PC-3 (cell line): ENCODE measurements around the gene GLO1. TPM values are rescaled to one million over a fixed set of nuclear protein-coding genes. Genes with fewer than 3 reads are reported as not detected.

Experiments
- ATAC-seq: fragments of 200-7000 bp; cut with Tn5 transposase; 2 replicates; pipeline ENCODE4 v1.9.1; 2020; ENCODE audit warnings: mild to moderate bottlenecking, moderate library complexity
- BruUV-seq: library from RNA; stranded (reverse); fragments of 400-500 nt; replicated peaks from 2 replicates; lab custom pipeline; 2021; lab: Mats Ljungman, UMichigan
- CTCF ChIA-PET: fragments of 300-600 bp; sonication (Branson Sonifier 250); formaldehyde crosslinking; loops from one replicate; lab custom pipeline; 2022; ENCODE audit warnings: antibody characterized with exemption; lab: Charles Lee
- POLR2A ChIA-PET: fragments of 300-600 bp; sonication (Branson Sonifier 250); formaldehyde crosslinking; loops from one replicate; lab custom pipeline; 2022; ENCODE audit warnings: antibody characterized with exemption; ENCODE audit not compliant: unreplicated experiment; lab: Charles Lee
- DNase-seq: peaks from one replicate; pipeline ENCODE4 v3.0.0-alpha.2; 2015
- H2AFZ ChIP-seq: fragments of 300-600 bp; sonication (generic); 2 replicates; pipeline ENCODE4 v1.6.0; 2016; ENCODE audit warnings: antibody characterized with exemption, low read length
- H3F3A ChIP-seq: fragments of 300-600 bp; sonication (generic); one replicate; pipeline ENCODE4 v1.6.0; 2017; ENCODE audit warnings: antibody characterized with exemption, low read length, control low read depth, mild to moderate bottlenecking; ENCODE audit not compliant: unreplicated experiment
- H3K27ac ChIP-seq: fragments of 300-600 bp; sonication (generic); 2 replicates; pipeline ENCODE4 v1.5.1; 2016; ENCODE audit warnings: mild to moderate bottlenecking, low read length
- H3K27me3 ChIP-seq: fragments of 300-600 bp; sonication (generic); 2 replicates; pipeline ENCODE4 v1.6.1; 2016; ENCODE audit warnings: low read length, mixed read lengths
- H3K36me3 ChIP-seq: fragments of 300-600 bp; sonication (generic); 2 replicates; pipeline ENCODE4 v1.6.1; 2016; ENCODE audit warnings: low read depth, mixed run types, low read length, mixed read lengths
- H3K4me1 ChIP-seq: fragments of 300-600 bp; sonication (generic); 2 replicates; pipeline ENCODE4 v1.5.1; 2016; ENCODE audit warnings: low read length; ENCODE audit not compliant: insufficient read depth
- H3K4me2 ChIP-seq: fragments of 300-600 bp; sonication (generic); 2 replicates; pipeline ENCODE4 v1.6.0; 2016; ENCODE audit warnings: low read length
- H3K4me3 ChIP-seq: fragments of 300-600 bp; sonication (generic); 2 replicates; pipeline ENCODE4 v1.5.1; 2016; ENCODE audit warnings: mild to moderate bottlenecking, low read length, mixed read lengths
- H3K79me2 ChIP-seq: fragments of 300-600 bp; sonication (generic); 2 replicates; pipeline ENCODE4 v1.6.1; 2017; ENCODE audit warnings: low read length, mixed read lengths
- H3K9ac ChIP-seq: fragments of 300-600 bp; sonication (generic); 2 replicates; pipeline ENCODE4 v1.6.0; 2016; ENCODE audit warnings: mild to moderate bottlenecking, low read length
- H3K9me2 ChIP-seq: fragments of 300-600 bp; sonication (generic); replicated peaks from 2 replicates; pipeline ENCODE4 v1.6.1; 2016; ENCODE audit warnings: mixed run types, low read length, mixed read lengths
- H3K9me3 ChIP-seq: fragments of 300-600 bp; sonication (generic); 2 replicates; pipeline ENCODE4 v1.6.1; 2016; ENCODE audit warnings: low read length, mixed read lengths
- H4K20me1 ChIP-seq: fragments of 300-600 bp; sonication (generic); 2 replicates; pipeline ENCODE4 v1.6.1; 2016; ENCODE audit warnings: low read length, mixed read lengths
- EZH2 ChIP-seq: fragments of 300-600 bp; sonication (generic); IDR thresholded peaks from one replicate; pipeline ENCODE4 v1.6.1; 2017; ENCODE audit warnings: antibody characterized with exemption, mild to moderate bottlenecking, low read length; ENCODE audit not compliant: unreplicated experiment
- EZH2phosphoT487 ChIP-seq: fragments of 300-600 bp; sonication (generic); IDR thresholded peaks from 2 replicates; pipeline ENCODE4 v1.6.1; 2018; ENCODE audit warnings: mild to moderate bottlenecking, antibody characterized with exemption, low read length, borderline replicate concordance
- intact Hi-C: fragments of 100-400 bp; cut with micrococcal nuclease; formaldehyde crosslinking; loops from 2 replicates; pipeline ENCODE4 v1.9.0; 2023
- total RNA-seq: library from RNA; depleted of rRNA; stranded (reverse); fragments of >200 nt; gene quantifications from 2 replicates; pipeline ENCODE4 v1.2.3, GENCODE V29; 2014
- TF ChIP-seq, protein P1 (sequence below): fragments of 300-600 bp; sonication (generic); conservative IDR thresholded peaks from 2 replicates; pipeline ENCODE4 v1.5.1; 2017; ENCODE audit warnings: antibody characterized with exemption, low read depth, mild to moderate bottlenecking, low read length

GLO1 gene
- total RNA-seq, 1 experiment from 2014 or later = 233 TPM

DNA sequence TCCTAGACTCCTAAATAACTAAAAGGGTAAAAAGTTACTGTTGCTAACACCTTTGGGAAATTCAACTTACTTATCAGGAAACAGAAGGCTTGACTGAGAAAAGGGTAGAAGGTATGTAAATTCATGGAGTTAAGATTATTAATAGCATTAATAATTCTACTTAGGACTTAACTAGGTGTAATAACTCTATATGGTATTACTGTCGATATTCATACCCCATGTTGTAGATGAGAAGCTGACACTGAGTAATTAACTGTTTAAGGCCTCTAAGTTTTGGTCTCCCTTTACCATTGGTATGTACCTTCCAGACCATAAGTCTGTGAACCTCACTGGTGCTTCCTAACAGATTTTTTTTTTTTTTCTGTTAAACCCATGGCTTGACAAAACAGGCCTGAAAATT is 15.4 kb downstream of the GLO1 start:
- TF ChIP-seq, protein P1, sequence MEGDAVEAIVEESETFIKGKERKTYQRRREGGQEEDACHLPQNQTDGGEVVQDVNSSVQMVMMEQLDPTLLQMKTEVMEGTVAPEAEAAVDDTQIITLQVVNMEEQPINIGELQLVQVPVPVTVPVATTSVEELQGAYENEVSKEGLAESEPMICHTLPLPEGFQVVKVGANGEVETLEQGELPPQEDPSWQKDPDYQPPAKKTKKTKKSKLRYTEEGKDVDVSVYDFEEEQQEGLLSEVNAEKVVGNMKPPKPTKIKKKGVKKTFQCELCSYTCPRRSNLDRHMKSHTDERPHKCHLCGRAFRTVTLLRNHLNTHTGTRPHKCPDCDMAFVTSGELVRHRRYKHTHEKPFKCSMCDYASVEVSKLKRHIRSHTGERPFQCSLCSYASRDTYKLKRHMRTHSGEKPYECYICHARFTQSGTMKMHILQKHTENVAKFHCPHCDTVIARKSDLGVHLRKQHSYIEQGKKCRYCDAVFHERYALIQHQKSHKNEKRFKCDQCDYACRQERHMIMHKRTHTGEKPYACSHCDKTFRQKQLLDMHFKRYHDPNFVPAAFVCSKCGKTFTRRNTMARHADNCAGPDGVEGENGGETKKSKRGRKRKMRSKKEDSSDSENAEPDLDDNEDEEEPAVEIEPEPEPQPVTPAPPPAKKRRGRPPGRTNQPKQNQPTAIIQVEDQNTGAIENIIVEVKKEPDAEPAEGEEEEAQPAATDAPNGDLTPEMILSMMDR = no peak
- TF ChIP-seq EZH2 (no peak), EZH2phosphoT487 (no peak)
- H2AFZ ChIP-seq = no peak overlapping the region
- H3K9me2 ChIP-seq = no peaks in the 10 kb centered on the region
- no peaks in the 10 kb centered on the region for H3F3A ChIP-seq
- peaks cover 17% of the 10 kb centered on the region for H4K20me1 ChIP-seq
- H3K4me2 ChIP-seq = no peak overlapping the region
- no peak overlapping the region for H3K27ac ChIP-seq
- H3K79me2 ChIP-seq = peaks cover 68% of the 10 kb centered on the region
- intact Hi-C loops = no loop called here
- ATAC-seq (no peak), DNase-seq (no peak)
- H3K27me3 ChIP-seq = no peaks in the 10 kb centered on the region
- no peaks in the 10 kb centered on the region for H3K4me1 ChIP-seq
- peaks cover 14% of the 10 kb centered on the region for H3K36me3 ChIP-seq
- POLR2A ChIA-PET = no interaction called here
- CTCF ChIA-PET = no interaction called here
- no peak overlapping the region for H3K9ac ChIP-seq
- H3K4me3 ChIP-seq = no peak overlapping the region
- BruUV-seq = no TSS peak
- no peaks in the 10 kb centered on the region for H3K9me3 ChIP-seq

DNA sequence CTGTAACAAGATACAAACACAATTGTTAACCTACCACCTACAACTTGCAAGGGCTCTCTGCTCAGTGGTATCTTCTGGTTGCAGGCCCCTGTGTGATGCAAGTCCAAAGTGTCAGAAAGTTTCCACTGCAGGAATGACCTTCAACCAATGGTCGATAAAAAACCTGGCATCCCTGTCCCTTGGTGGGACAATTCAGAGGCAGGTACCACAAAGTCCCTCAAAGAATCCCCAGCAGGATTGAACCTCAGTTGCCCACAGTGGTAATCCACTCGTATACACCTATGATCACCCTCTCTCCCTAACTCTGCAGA is 15.9 kb downstream of the GLO1 start:
- Histone ChIP-seq H3K36me3 (peaks cover 17% of the 10 kb centered on the region), H3K27ac (no peak overlapping the region), H3K4me2 (no peak overlapping the region), H3K79me2 (peaks cover 62% of the 10 kb centered on the region), H3F3A (no peaks in the 10 kb centered on the region), H4K20me1 (peaks cover 17% of the 10 kb centered on the region), H3K4me3 (no peak overlapping the region), H3K27me3 (no peaks in the 10 kb centered on the region), H3K9me3 (no peaks in the 10 kb centered on the region), H2AFZ (no peak overlapping the region), H3K9ac (no peak overlapping the region), H3K9me2 (no peaks in the 10 kb centered on the region), H3K4me1 (no peaks in the 10 kb centered on the region)
- DNase-seq = no peak
- TF ChIP-seq EZH2phosphoT487 (no peak), EZH2 (no peak)
- TF ChIP-seq, protein P1 = no peak
- CTCF ChIA-PET = no interaction called here
- BruUV-seq = no TSS peak
- intact Hi-C loops = no loop called here
- ATAC-seq = no peak
- POLR2A ChIA-PET = interaction anchor here (0.5 kb wide), 1 partner anchor 16 kb away, joined by 14 read pairs; no protein-coding TSS in a partner anchor

DNA sequence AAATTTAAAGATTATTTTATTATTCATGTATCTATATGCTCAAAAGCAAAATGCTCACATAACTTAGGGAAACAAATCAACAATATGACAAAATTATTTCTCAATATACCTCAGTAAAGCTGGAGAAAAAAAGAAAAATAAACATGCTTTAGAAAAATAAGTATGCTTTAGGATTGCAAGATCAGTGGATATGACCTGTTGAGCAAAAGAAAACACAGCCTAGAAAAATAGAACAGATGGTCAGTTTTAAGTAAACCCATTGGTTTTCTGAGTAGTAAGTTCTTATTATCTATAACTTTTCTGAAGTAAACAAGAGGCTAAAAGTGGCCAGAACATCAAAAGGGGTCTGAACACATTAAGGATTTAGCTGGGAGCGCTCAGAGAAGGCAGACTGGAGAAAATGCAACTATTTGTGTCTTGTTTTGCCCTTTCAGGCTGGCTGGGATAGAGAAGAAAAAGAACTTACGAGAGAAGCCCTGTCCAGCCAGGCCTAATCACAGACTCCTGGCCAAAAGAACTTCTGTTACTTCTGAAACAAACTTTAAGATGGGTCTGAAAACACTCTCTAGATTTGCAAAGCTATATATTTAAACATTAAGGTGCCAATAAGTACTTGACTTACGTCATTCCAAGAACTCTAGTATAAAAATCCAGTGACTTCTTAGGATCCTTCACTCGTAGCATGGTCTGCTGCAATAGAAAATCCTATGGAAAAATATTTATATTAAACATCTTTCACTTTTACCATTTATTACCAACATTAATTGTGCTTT is 16.5 kb downstream of the GLO1 start:
- intact Hi-C loops = no loop called here
- no peaks in the 10 kb centered on the region for H3K27me3 ChIP-seq
- BruUV-seq = no TSS peak
- H4K20me1 ChIP-seq = peaks cover 17% of the 10 kb centered on the region
- CTCF ChIA-PET = no interaction called here
- H3K4me1 ChIP-seq = no peaks in the 10 kb centered on the region
- H2AFZ ChIP-seq = no peak overlapping the region
- no peak overlapping the region for H3K27ac ChIP-seq
- no peak overlapping the region for H3K4me3 ChIP-seq
- H3F3A ChIP-seq = no peaks in the 10 kb centered on the region
- ATAC-seq = no peak
- POLR2A ChIA-PET = interaction anchor here (0.5 kb wide), 1 partner anchor 17 kb away, joined by 14 read pairs; no protein-coding TSS in a partner anchor
- peaks cover 57% of the 10 kb centered on the region for H3K79me2 ChIP-seq
- H3K9me2 ChIP-seq = no peaks in the 10 kb centered on the region
- no peaks in the 10 kb centered on the region for H3K9me3 ChIP-seq
- TF ChIP-seq EZH2phosphoT487 = no peak
- peaks cover 22% of the 10 kb centered on the region for H3K36me3 ChIP-seq
- no peak overlapping the region for H3K4me2 ChIP-seq
- DNase-seq = no peak
- no peak overlapping the region for H3K9ac ChIP-seq
